Ovary (tissue), 3 donors: Measurements from ENCODE around the gene CCNB1.

Experiments used
- POLR2A ChIP-seq: fragments of 450-650 bp; IDR thresholded peaks from one replicate; pipeline ENCODE4 v1.6.1; 2017; ENCODE audit warnings: antibody characterized with exemption, mild to moderate bottlenecking, moderate library complexity
- TF ChIP-seq, protein P1 (sequence below), 3 donors: fragments of 450-650 bp in 2 of 3; fragments of 200-600 bp in 1 of 3; IDR thresholded peaks; one replicate each; pipeline versions ENCODE4 v1.5.1 to v1.8.0; 2016 to 2022; ENCODE audit warnings: antibody characterized with exemption in 3 of 3, mild to moderate bottlenecking in 1 of 3
- donor health status: DM: no; HTN: no; CAD: no.

DNA sequence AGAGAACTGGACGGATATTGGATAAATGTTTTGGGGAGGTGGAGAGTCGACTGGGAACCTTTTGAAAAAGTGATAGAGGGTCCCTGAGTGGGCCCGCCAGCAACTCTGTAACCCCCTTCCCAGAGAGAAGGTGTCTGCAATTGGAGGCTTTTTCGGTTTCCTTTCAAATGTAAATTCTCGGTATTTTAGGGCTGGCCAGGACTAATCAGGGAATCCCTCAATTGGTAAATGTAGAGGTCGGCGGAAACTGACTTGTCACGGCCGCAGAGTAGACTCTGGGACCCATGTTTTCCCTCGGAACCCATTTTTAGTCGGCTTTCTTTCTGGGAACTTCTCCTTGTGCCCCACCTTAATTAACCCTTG, 524 bp downstream of the CCNB1 start:
- TF ChIP-seq, protein P1, sequence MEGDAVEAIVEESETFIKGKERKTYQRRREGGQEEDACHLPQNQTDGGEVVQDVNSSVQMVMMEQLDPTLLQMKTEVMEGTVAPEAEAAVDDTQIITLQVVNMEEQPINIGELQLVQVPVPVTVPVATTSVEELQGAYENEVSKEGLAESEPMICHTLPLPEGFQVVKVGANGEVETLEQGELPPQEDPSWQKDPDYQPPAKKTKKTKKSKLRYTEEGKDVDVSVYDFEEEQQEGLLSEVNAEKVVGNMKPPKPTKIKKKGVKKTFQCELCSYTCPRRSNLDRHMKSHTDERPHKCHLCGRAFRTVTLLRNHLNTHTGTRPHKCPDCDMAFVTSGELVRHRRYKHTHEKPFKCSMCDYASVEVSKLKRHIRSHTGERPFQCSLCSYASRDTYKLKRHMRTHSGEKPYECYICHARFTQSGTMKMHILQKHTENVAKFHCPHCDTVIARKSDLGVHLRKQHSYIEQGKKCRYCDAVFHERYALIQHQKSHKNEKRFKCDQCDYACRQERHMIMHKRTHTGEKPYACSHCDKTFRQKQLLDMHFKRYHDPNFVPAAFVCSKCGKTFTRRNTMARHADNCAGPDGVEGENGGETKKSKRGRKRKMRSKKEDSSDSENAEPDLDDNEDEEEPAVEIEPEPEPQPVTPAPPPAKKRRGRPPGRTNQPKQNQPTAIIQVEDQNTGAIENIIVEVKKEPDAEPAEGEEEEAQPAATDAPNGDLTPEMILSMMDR (IDR thresholded peaks at IDR 0.05): no peak
- no peak for TF ChIP-seq POLR2A
